Neural crest cell (in vitro differentiated cells): ENCODE data around the gene LIN52. TPM values are rescaled to one million over a fixed set of nuclear protein-coding genes. Genes with fewer than 3 reads are reported as not detected.

Experiments used
- DNase-seq: peaks from one replicate; pipeline ENCODE4 v3.0.0; 2021; ENCODE audit warnings: low read depth, mixed read lengths, low spot score
- H3K27ac Mint-ChIP-seq: one replicate; pipeline ENCODE4 v1.8.0; 2021; ENCODE audit warnings: mild to moderate bottlenecking, mixed read lengths; ENCODE audit not compliant: unreplicated experiment
- H3K27me3 Mint-ChIP-seq: 2 replicates; pipeline ENCODE4 v1.8.0; 2021; ENCODE audit warnings: low read depth, mild to moderate bottlenecking, mixed read lengths
- H3K36me3 Mint-ChIP-seq: 2 replicates; pipeline ENCODE4 v1.8.0; 2021; ENCODE audit warnings: low read depth, mild to moderate bottlenecking, mixed read lengths
- H3K4me1 Mint-ChIP-seq: 2 replicates; pipeline ENCODE4 v1.8.0; 2021; ENCODE audit warnings: mixed read lengths
- H3K4me3 Mint-ChIP-seq: one replicate; pipeline ENCODE4 v1.8.0; 2021; ENCODE audit warnings: mild to moderate bottlenecking, mixed read lengths
- H3K9me3 Mint-ChIP-seq: 2 replicates; pipeline ENCODE4 v1.8.0; 2021; ENCODE audit warnings: mixed read lengths
- CTCF ChIP-seq: fragments of 200-600 bp; sonication (generic); conservative IDR thresholded peaks from 2 replicates; pipeline ENCODE4 v1.5.0; 2021; ENCODE audit warnings: antibody characterized with exemption, mild to moderate bottlenecking
- total RNA-seq: library from RNA; stranded (reverse); gene quantifications from 2 replicates; pipeline ENCODE4 v1.2.1, GENCODE V29; 2021

LIN52 gene
- total RNA-seq, 1 donor from 2014 or later, result 22.4 TPM

- Mint-ChIP-seq H3K27me3 (peaks cover 89% of the 10 kb centered on the region), H3K27ac (no peak overlapping the region), H3K9me3 (peaks cover 7% of the 10 kb centered on the region), H3K4me3 (no peak overlapping the region), H3K36me3 (peaks cover 2% of the 10 kb centered on the region), H3K4me1 (no peaks in the 10 kb centered on the region)
- no peak for TF ChIP-seq CTCF
- DNase-seq, result no peak
These were observed 150.3 kb downstream of the LIN52 start for GRCh38 chr14:74235017-74235416.

- no peak for DNase-seq
- Mint-ChIP-seq H3K4me3 (no peak overlapping the region), H3K27me3 (peaks cover 91% of the 10 kb centered on the region), H3K9me3 (no peaks in the 10 kb centered on the region), H3K36me3 (no peaks in the 10 kb centered on the region), H3K27ac (no peak overlapping the region), H3K4me1 (peaks cover 8% of the 10 kb centered on the region)
- TF ChIP-seq CTCF, result no peak
These were observed 152.7 kb downstream of the LIN52 start for GRCh38 chr14:74237441-74237840.

DNA sequence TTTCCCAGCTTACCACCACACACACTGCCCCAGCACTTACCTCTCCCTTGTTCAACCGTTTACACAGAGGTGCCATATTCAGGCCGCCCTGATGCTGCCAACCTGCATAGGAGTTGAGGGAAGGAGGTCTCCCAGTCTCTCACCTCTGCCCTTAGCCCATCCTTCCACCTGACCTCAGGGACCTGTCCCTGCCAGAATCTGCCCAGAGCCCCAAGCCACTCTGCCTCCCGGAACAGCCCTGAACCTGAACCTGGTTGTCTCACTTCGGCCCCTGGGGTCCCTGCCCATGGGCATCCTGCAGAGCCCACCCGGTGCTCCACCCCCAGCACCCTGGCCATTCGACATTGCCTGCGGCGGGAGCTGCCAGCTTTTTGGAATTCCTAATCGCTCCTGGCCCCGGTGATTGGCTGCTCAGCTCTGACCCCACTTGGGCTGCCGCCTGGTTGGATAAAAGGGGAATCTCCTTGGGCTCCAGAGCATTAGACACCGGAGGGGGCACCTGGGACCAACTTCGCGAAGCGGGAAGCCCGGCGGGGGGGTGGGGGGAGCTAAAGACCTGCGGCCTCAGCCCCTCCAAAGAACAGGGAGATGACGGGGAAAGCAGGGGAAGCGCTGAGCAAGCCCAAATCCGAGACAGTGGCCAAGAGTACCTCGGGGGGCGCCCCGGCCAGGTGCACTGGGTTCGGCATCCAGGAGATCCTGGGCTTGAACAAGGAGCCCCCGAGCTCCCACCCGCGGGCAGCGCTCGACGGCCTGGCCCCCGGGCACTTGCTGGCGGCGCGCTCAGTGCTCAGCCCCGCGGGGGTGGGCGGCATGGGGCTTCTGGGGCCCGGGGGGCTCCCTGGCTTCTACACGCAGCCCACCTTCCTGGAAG, 154.5 kb downstream of the LIN52 start, which contains the start of gene VSX2:
VSX2 (plus strand) TSS at position 476 of the 874 bp plus-strand sequence; CDS start at position 589, 113 bp downstream.
- Mint-ChIP-seq H3K9me3 (no peaks in the 10 kb centered on the region), H3K36me3 (no peaks in the 10 kb centered on the region), H3K4me3 (peak within 1 kb of the TSS; percentile 49), H3K27me3 (peaks cover 94% of the 10 kb centered on the region), H3K27ac (no peak within 1 kb of the TSS), H3K4me1 (peaks cover 9% of the 10 kb centered on the region)
- no peak for DNase-seq
- TF ChIP-seq CTCF, result no peak

GRCh38 chr14:74239848-74240793, 155.4 kb downstream of the LIN52 start:
- H3K36me3 Mint-ChIP-seq, result no peaks in the 10 kb centered on the region
- no peak overlapping the region for H3K27ac Mint-ChIP-seq
- peak; percentile 27 for DNase-seq
- peak overlapping the region; percentile 49 for H3K4me3 Mint-ChIP-seq
- H3K4me1 Mint-ChIP-seq, result peaks cover 9% of the 10 kb centered on the region
- H3K27me3 Mint-ChIP-seq, result peaks cover 94% of the 10 kb centered on the region
- no peak for TF ChIP-seq CTCF
- H3K9me3 Mint-ChIP-seq, result no peaks in the 10 kb centered on the region

DNA sequence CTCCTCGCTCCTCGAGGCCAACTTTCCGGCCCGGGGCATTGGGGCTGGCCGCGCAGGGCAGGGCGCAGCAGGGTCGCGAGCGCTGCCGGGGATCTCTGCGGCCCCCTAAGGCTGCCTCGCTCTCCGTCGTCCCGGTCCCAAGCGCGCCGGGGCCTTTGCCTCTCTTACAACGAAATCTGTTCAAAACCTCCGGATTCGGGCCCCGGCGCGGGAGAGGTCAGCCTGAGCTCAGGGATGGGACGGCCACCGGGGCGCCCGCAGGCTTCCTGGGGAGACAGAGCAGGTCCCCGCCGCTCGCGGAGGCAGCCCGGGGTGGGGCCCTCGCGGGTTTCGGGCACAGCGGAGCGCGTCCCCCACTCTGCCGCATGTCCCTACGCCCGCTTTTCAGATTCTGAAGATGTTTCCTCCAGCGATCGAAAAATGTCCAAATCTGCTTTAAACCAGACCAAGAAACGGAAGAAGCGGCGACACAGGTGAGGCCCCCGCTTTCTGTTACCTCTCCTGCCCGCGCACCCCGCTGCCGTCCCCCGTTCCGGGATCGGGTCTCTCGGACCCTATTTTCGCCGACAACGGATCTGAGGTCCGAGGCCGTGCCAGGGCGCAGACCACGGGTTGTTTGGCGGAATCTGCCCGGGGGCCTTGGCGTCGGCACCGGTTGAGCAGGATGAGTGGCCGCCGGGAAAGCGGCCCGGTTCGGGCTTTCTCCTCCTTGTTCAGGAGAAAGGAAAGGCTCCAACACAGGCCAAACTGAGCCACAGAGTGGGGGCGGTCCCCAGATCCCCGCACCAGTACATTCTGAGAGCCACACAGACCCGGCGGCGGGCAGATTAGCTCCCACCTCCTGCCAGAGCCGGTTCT, 156.3 kb downstream of the LIN52 start:
- Mint-ChIP-seq H3K27me3 (peaks cover 96% of the 10 kb centered on the region), H3K27ac (no peak overlapping the region), H3K9me3 (no peaks in the 10 kb centered on the region), H3K36me3 (no peaks in the 10 kb centered on the region), H3K4me1 (peaks cover 9% of the 10 kb centered on the region), H3K4me3 (peak overlapping the region; percentile 56)
- DNase-seq, result no peak
- no peak for TF ChIP-seq CTCF
